Bone marrow (tissue), 2 donors: Measurements from ENCODE around the gene LOXL4.

Experiments used
- DNase-seq, 2 donors: peaks; one replicate each; lab custom pipeline; 2025; lab: John Stamatoyannopoulos, UW

The LOXL4 gene

GRCh38 chr10:98264378-98265065 is 3.5 kb downstream of the LOXL4 start:
- DNase-seq, result no peak

- no peak for DNase-seq
Observed at GRCh38 chr10:98263088-98263487, 4.9 kb downstream of the LOXL4 start.

- DNase-seq, result peak in 1 of 2 donors; percentile 13
Observed at GRCh38 chr10:98262571-98262970, 5.4 kb downstream of the LOXL4 start.

GRCh38 chr10:98261436-98262277 is 6.3 kb downstream of the LOXL4 start:
- DNase-seq, result no peak

GRCh38 chr10:98260752-98261151 is 7.2 kb downstream of the LOXL4 start:
- DNase-seq, result no peak

GRCh38 chr10:98260350-98260749 is 7.6 kb downstream of the LOXL4 start:
- DNase-seq, result no peak

GRCh38 chr10:98259606-98260315 is 8.2 kb downstream of the LOXL4 start:
- no peak for DNase-seq

GRCh38 chr10:98258683-98259454 is 9.1 kb downstream of the LOXL4 start:
- DNase-seq, result no peak

- DNase-seq, result no peak
Observed at GRCh38 chr10:98257961-98258360, 10.0 kb downstream of the LOXL4 start.

GRCh38 chr10:98257198-98257597 is 10.8 kb downstream of the LOXL4 start:
- no peak for DNase-seq

- no peak for DNase-seq
Observed at GRCh38 chr10:98256692-98257091, 11.3 kb downstream of the LOXL4 start.

GRCh38 chr10:98255146-98255877 is 12.7 kb downstream of the LOXL4 start:
- no peak for DNase-seq

- DNase-seq, result no peak
Observed at GRCh38 chr10:98254234-98254974, 13.6 kb downstream of the LOXL4 start.

- no peak for DNase-seq
Observed at GRCh38 chr10:98253499-98253898, 14.5 kb downstream of the LOXL4 start.

GRCh38 chr10:98252464-98252863 is 15.5 kb downstream of the LOXL4 start:
- no peak for DNase-seq

GRCh38 chr10:98251399-98251798 is 16.6 kb downstream of the LOXL4 start:
- DNase-seq, result no peak

GRCh38 chr10:98249134-98249533 is 18.9 kb downstream of the LOXL4 start:
- DNase-seq, result no peak

- no peak for DNase-seq
Observed at GRCh38 chr10:98248018-98248417, 20.0 kb downstream of the LOXL4 start.

- no peak for DNase-seq
Observed at GRCh38 chr10:98246911-98247805, 20.8 kb downstream of the LOXL4 start.

GRCh38 chr10:98244586-98244985 is 23.4 kb downstream of the LOXL4 start:
- DNase-seq, result no peak
